SK-N-MC (cell line): ENCODE measurements around the gene TBC1D1.

Source experiments
- EZH2 ChIP-seq: fragments of 200-600 bp; sonication (generic); IDR thresholded peaks from one replicate; pipeline ENCODE4 v1.6.1; 2017; ENCODE audit warnings: antibody characterized with exemption
- FOXP2 ChIP-seq: optimal IDR thresholded peaks from 2 replicates; pipeline ENCODE3; 2011; ENCODE audit warnings: mild to moderate bottlenecking, moderate library complexity; ENCODE audit not compliant: insufficient read depth; ENCODE audit errors: extremely low read length, control extremely low read depth
- POLR2AphosphoS5 ChIP-seq: IDR thresholded peaks from 2 replicates; pipeline ENCODE4 v1.6.1; 2012; ENCODE audit warnings: mild to moderate bottlenecking, low read depth, low read length, borderline replicate concordance

DNA sequence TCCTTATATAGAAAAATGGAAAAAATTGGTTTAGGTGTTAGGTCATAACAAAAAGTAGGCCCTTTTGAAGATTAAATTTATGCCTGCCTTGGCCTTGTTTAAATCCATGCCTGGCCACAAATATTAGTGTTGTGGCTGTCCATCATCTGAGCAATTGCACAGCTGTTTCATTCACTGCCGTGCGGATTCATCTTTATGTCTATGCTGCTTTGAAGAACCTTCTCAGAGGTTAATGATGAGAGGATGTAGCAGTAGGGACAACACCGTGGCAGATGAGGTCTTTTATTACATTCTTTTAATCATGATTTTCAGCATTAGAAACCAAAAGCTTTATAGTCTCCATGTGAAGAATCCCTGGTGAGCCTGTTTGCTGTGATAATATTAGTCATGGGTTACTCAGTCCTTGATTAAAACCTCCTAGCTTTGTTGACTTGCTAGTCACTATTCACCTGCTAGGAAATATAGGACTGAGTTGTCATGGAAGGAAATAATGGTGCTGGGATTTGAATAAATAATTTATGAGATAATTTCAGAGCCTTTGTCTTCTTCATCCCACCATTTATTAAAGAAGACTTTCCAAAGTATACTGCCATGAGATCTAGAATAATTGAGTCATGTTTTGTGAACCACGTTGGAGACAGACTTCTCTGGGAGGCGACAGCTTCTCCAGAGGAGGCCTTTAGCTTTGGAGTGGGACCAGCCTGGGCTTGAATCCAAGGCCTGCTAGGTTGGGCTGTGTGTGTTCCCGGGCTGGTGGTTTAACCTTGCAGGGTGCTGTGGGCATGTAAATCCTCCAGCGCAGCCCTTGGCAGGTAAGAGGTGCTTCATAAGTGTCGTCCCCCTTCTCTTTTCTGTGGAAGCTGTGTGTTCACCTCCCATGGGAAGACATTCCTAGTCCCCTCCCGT lies 122.8 kb downstream of the TBC1D1 start:
- TF ChIP-seq POLR2AphosphoS5: no peak
- TF ChIP-seq EZH2: no peak
- TF ChIP-seq FOXP2: no peak
